Amniotic epithelial cell (primary cell): ENCODE data around the gene ALDH1B1.
"Not testable (repeated sequence)": the region's sequence is repeated elsewhere in the genome, so short reads cannot be mapped to it uniquely, and the experiment has no call there.

ENCODE experiments used
- DNase-seq: peaks from one replicate; pipeline ENCODE4 v3.0.0-alpha.2; 2010; ENCODE audit warnings: low read depth

The ALDH1B1 gene

GRCh38 chr9:38361473-38361850 is 31.0 kb upstream of the ALDH1B1 start:
- DNase-seq: no peak

GRCh38 chr9:38362852-38363588 is 29.5 kb upstream of the ALDH1B1 start:
- peak; percentile 65 for DNase-seq

GRCh38 chr9:38363589-38363925 is 28.9 kb upstream of the ALDH1B1 start:
- no peak for DNase-seq

GRCh38 chr9:38367898-38368297 is 24.6 kb upstream of the ALDH1B1 start:
- no peak for DNase-seq

GRCh38 chr9:38368731-38369130 is 23.8 kb upstream of the ALDH1B1 start:
- DNase-seq: no peak

- DNase-seq: no peak
Observed at GRCh38 chr9:38370176-38370575, 22.3 kb upstream of the ALDH1B1 start.

GRCh38 chr9:38371495-38371894 is 21.0 kb upstream of the ALDH1B1 start:
- peak; percentile 38 for DNase-seq

GRCh38 chr9:38372762-38373619 is 19.5 kb upstream of the ALDH1B1 start:
- DNase-seq: no peak

- DNase-seq: no peak
Observed at GRCh38 chr9:38373679-38374078, 18.8 kb upstream of the ALDH1B1 start.

GRCh38 chr9:38374847-38375571 is 17.5 kb upstream of the ALDH1B1 start:
- no peak for DNase-seq

- no peak for DNase-seq
Observed at GRCh38 chr9:38375572-38375963, 16.9 kb upstream of the ALDH1B1 start.

GRCh38 chr9:38376021-38376670 is 16.4 kb upstream of the ALDH1B1 start:
- no peak for DNase-seq

GRCh38 chr9:38377336-38378083 is 15.0 kb upstream of the ALDH1B1 start:
- DNase-seq: not testable (repeated sequence)

- peak; percentile 12 for DNase-seq
Observed at GRCh38 chr9:38380230-38380871, 12.2 kb upstream of the ALDH1B1 start.

- peak; percentile 66 for DNase-seq
Observed at GRCh38 chr9:38380872-38381534, 11.5 kb upstream of the ALDH1B1 start.

GRCh38 chr9:38382141-38382540 is 10.4 kb upstream of the ALDH1B1 start:
- no peak for DNase-seq

GRCh38 chr9:38384990-38385848 is 7.3 kb upstream of the ALDH1B1 start:
- DNase-seq: no peak

GRCh38 chr9:38385896-38386295 is 6.6 kb upstream of the ALDH1B1 start:
- DNase-seq: no peak

GRCh38 chr9:38386319-38386895 is 6.1 kb upstream of the ALDH1B1 start:
- DNase-seq: no peak
